CD14-positive monocyte (primary cell): ENCODE measurements around the gene EVC. TPM values are rescaled to one million over a fixed set of nuclear protein-coding genes. Genes with fewer than 3 reads are reported as not detected.

ENCODE experiments used
- DNase-seq, 3 donors: peaks; one replicate each; pipeline ENCODE4 v3.0.0-alpha.2; 2011 to 2022
- H2AFZ ChIP-seq: 2 replicates; pipeline ENCODE4 v1.6.0; 2012; ENCODE audit warnings: mild to moderate bottlenecking, low read depth, low read length, inconsistent platforms; ENCODE audit not compliant: insufficient read depth, poor library complexity, severe bottlenecking
- H3K27ac ChIP-seq, 2 donors: 1 replicate in 1 of 2; 2 replicates in 1 of 2; pipeline ENCODE4 v1.5.1; 2012 to 2013; ENCODE audit warnings: low read length in 2 of 2, control low read depth in 1 of 2, inconsistent platforms in 1 of 2, low read depth in 1 of 2, mild to moderate bottlenecking in 1 of 2
- H3K27me3 ChIP-seq, 2 donors: one replicate each; pipeline versions ENCODE4 v1.6.0 to v1.6.1; 2011 to 2013; ENCODE audit warnings: low read length in 2 of 2; ENCODE audit not compliant: control insufficient read depth in 2 of 2, insufficient read depth in 2 of 2
- H3K36me3 ChIP-seq, 2 donors: replicated peaks in 1 of 2; 1 replicate in 1 of 2; 2 replicates in 1 of 2; pipeline versions ENCODE4 v1.5.1 to v1.6.1; 2012 to 2013; ENCODE audit warnings: low read length in 2 of 2, control low read depth in 1 of 2, inconsistent platforms in 1 of 2, mild to moderate bottlenecking in 1 of 2; ENCODE audit not compliant: insufficient read depth in 2 of 2, control insufficient read depth in 1 of 2
- H3K4me1 ChIP-seq, 2 donors: 1 replicate in 1 of 2; 2 replicates in 1 of 2; pipeline versions ENCODE4 v1.5.1 to v1.6.1; 2012 to 2013; ENCODE audit warnings: low read length in 2 of 2, control low read depth in 1 of 2, inconsistent platforms in 1 of 2, mild to moderate bottlenecking in 1 of 2, moderate library complexity in 1 of 2; ENCODE audit not compliant: insufficient read depth in 2 of 2, control insufficient read depth in 1 of 2
- H3K4me2 ChIP-seq: replicated peaks from 2 replicates; pipeline ENCODE3; 2012; ENCODE audit warnings: low read length, moderate library complexity, mild to moderate bottlenecking; ENCODE audit not compliant: poor library complexity, severe bottlenecking; ENCODE audit errors: extremely low read depth
- H3K4me3 ChIP-seq, 3 experiments: fragments of 200-600 bp in 1 of 3; sonication (generic) in 1 of 3; replicated peaks in 1 of 3; 1 replicate in 2 of 3; 2 replicates in 1 of 3; pipeline ENCODE4 v1.5.1; 2011 to 2013; ENCODE audit warnings: low read length in 3 of 3, mild to moderate bottlenecking in 3 of 3, control low read depth in 2 of 3, low read depth in 2 of 3, inconsistent platforms in 1 of 3, moderate library complexity in 1 of 3
- H3K79me2 ChIP-seq: 2 replicates; pipeline ENCODE4 v1.6.0; 2012; ENCODE audit warnings: mild to moderate bottlenecking, control low read depth, inconsistent platforms, low read length, moderate library complexity; ENCODE audit not compliant: insufficient read depth
- H3K9ac ChIP-seq: 2 replicates; pipeline ENCODE4 v1.6.0; 2017; ENCODE audit warnings: low read length, mild to moderate bottlenecking; ENCODE audit not compliant: insufficient read depth, poor library complexity, severe bottlenecking
- H3K9me3 ChIP-seq, 2 donors: replicated peaks in 1 of 2; 1 replicate in 1 of 2; 2 replicates in 1 of 2; pipeline versions ENCODE4 v1.5.1 to v1.6.1; 2012 to 2013; ENCODE audit warnings: low read length in 2 of 2, control low read depth in 1 of 2; ENCODE audit not compliant: control insufficient read depth in 1 of 2, insufficient read depth in 1 of 2
- H4K20me1 ChIP-seq: 2 replicates; pipeline ENCODE4 v1.6.0; 2012; ENCODE audit warnings: mild to moderate bottlenecking, low read length, control low read depth, moderate library complexity; ENCODE audit not compliant: insufficient read depth
- H3K27ac Mint-ChIP-seq, 7 donors: one replicate each; pipeline ENCODE4 v1.8.0; 2020; ENCODE audit warnings: mild to moderate bottlenecking in 7 of 7, mixed read lengths in 7 of 7, moderate library complexity in 6 of 7, inconsistent platforms in 2 of 7
- H3K27me3 Mint-ChIP-seq, 3 donors: one replicate each; pipeline ENCODE4 v1.8.0; 2021 to 2022; ENCODE audit warnings: low read depth in 3 of 3, mild to moderate bottlenecking in 3 of 3, mixed read lengths in 3 of 3, moderate library complexity in 3 of 3, inconsistent platforms in 1 of 3
- H3K36me3 Mint-ChIP-seq, 2 donors: one replicate each; pipeline ENCODE4 v1.8.0; 2020; ENCODE audit warnings: mixed read lengths in 2 of 2, inconsistent platforms in 1 of 2, mild to moderate bottlenecking in 1 of 2
- H3K4me1 Mint-ChIP-seq: one replicate; pipeline ENCODE4 v1.8.0; 2020; ENCODE audit warnings: mild to moderate bottlenecking, mixed read lengths
- H3K4me3 Mint-ChIP-seq, 2 donors: one replicate each; pipeline ENCODE4 v1.8.0; 2020; ENCODE audit warnings: mild to moderate bottlenecking in 2 of 2, mixed read lengths in 2 of 2, moderate library complexity in 1 of 2
- H3K9me3 Mint-ChIP-seq, 7 donors: one replicate each; pipeline ENCODE4 v1.8.0; 2020 to 2022; ENCODE audit warnings: mixed read lengths in 7 of 7, mild to moderate bottlenecking in 6 of 7, moderate library complexity in 6 of 7, inconsistent platforms in 2 of 7
- CTCF ChIP-seq: fragments of 200-600 bp; IDR thresholded peaks from one replicate; pipeline ENCODE4 v1.8.0; 2022; ENCODE audit warnings: antibody characterized with exemption, mild to moderate bottlenecking
- WGBS: methylation state at CpG from one replicate; pipeline ENCODE4 v1.1.5; 2013; ENCODE audit warnings: missing lambda C conversion rate; ENCODE audit not compliant: insufficient coverage; 5-methylcytosine and 5-hydroxymethylcytosine counted together
- intact Hi-C, 2 donors: fragments of 100-400 bp; cut with micrococcal nuclease; formaldehyde crosslinking; loops; one replicate each; pipeline versions ENCODE4 v1.15.0 to v1.15.1; 2023
- polyA plus RNA-seq, 3 donors: library from polyadenylated mRNA; depleted of rRNA in 1 of 3; unstranded in 2 of 3; stranded (reverse) in 1 of 3; fragments of 300-500 nt in 2 of 3; fragments of >200 nt in 1 of 3; fragmentation: Illumina TruSeq in 2 of 3; gene quantifications; 1 replicate in 2 of 3; 2 replicates in 1 of 3; pipeline ENCODE4 v1.2.3, GENCODE V29; 2012 to 2021

The EVC gene
- polyA plus RNA-seq, 3 donors, result 0.36 TPM; not detected in 2

- TF ChIP-seq CTCF, result no peak
- no peaks in the 10 kb centered on the region for H4K20me1 ChIP-seq
- no peak for DNase-seq
- H3K4me1 ChIP-seq, result no peaks in the 10 kb centered on the region
- H2AFZ ChIP-seq, result no peak overlapping the region
- no peaks in the 10 kb centered on the region for H3K79me2 ChIP-seq
- 89% methylated on average over 9 of the region's 9 CpGs for WGBS
- H3K27me3 Mint-ChIP-seq, result peaks cover 0 to 2% (median 0%) of the 10 kb centered on the region in 3 donors
- no peak overlapping the region for H3K4me3 ChIP-seq
- H3K27me3 ChIP-seq, result no peaks in the 10 kb centered on the region
- intact Hi-C loops, result no loop called here
- H3K4me1 Mint-ChIP-seq, result no peaks in the 10 kb centered on the region
- no peak overlapping the region for H3K27ac ChIP-seq
- no peaks in the 10 kb centered on the region for H3K36me3 Mint-ChIP-seq
- no peak overlapping the region for H3K9ac ChIP-seq
- H3K9me3 Mint-ChIP-seq, result peaks cover 3 to 16% (median 8%) of the 10 kb centered on the region in 7 donors
- H3K4me2 ChIP-seq, result no peak overlapping the region
- peaks cover 4 to 15% of the 10 kb centered on the region in 2 donors for H3K9me3 ChIP-seq
- no peak overlapping the region for H3K4me3 Mint-ChIP-seq
- H3K36me3 ChIP-seq, result no peaks in the 10 kb centered on the region
- H3K27ac Mint-ChIP-seq, result peak overlapping the region in 1 of 7 donors; percentile 4
Measured at GRCh38 chr4:5780831-5781480, 70.0 kb downstream of the EVC start.

GRCh38 chr4:5781691-5782090 lies 70.7 kb downstream of the EVC start:
- Histone ChIP-seq H3K9me3 (peaks cover 4 to 9% of the 10 kb centered on the region in 2 donors), H3K4me1 (no peaks in the 10 kb centered on the region), H3K27ac (no peak overlapping the region), H4K20me1 (no peaks in the 10 kb centered on the region), H3K4me3 (no peak overlapping the region), H3K36me3 (no peaks in the 10 kb centered on the region), H3K79me2 (no peaks in the 10 kb centered on the region), H3K9ac (no peak overlapping the region), H2AFZ (no peak overlapping the region), H3K27me3 (no peaks in the 10 kb centered on the region), H3K4me2 (no peak overlapping the region)
- no peak overlapping the region for H3K27ac Mint-ChIP-seq
- H3K4me1 Mint-ChIP-seq, result no peaks in the 10 kb centered on the region
- H3K4me3 Mint-ChIP-seq, result no peak overlapping the region
- WGBS, result 94% methylated on average over 3 of the region's 3 CpGs
- peaks cover 0 to 9% (median 4%) of the 10 kb centered on the region in 7 donors for H3K9me3 Mint-ChIP-seq
- H3K36me3 Mint-ChIP-seq, result no peaks in the 10 kb centered on the region
- TF ChIP-seq CTCF, result no peak
- intact Hi-C loops, result no loop called here
- H3K27me3 Mint-ChIP-seq, result peaks cover 0 to 2% (median 0%) of the 10 kb centered on the region in 3 donors
- no peak for DNase-seq
